NCI-H1105 (cell line): ENCODE data around the gene NCKAP5L.
"Not testable (repeated sequence)": the region's sequence is repeated elsewhere in the genome, so short reads cannot be mapped to it uniquely, and the experiment has no call there.

Source experiments
- DNase-seq: peaks from one replicate; lab custom pipeline; 2025; lab: John Stamatoyannopoulos, UW

The NCKAP5L gene

DNA sequence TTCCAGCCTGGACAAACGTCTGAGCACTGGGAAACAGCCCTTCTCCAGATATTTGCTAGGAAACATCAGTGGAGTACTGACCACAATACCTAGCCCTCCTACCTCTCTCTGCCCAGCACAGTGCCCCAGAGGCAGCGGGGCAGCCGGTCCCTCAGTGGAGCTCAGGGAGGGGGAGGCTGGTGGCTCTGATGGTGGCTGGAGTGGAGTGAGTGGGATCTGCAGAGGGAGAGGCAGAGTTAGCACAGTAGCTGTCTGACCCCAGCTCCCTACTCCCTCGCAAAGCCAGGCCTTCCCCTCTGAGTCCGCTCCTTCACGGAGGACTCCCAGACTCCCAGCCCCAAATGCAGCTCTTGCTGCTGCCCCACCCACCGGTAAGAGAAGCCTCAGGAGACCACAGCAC is 30.0 kb downstream of the NCKAP5L start:
- DNase-seq: no peak

- DNase-seq: no peak
Measured at GRCh38 chr12:49797449-49797776, 30.8 kb downstream of the NCKAP5L start.

DNA sequence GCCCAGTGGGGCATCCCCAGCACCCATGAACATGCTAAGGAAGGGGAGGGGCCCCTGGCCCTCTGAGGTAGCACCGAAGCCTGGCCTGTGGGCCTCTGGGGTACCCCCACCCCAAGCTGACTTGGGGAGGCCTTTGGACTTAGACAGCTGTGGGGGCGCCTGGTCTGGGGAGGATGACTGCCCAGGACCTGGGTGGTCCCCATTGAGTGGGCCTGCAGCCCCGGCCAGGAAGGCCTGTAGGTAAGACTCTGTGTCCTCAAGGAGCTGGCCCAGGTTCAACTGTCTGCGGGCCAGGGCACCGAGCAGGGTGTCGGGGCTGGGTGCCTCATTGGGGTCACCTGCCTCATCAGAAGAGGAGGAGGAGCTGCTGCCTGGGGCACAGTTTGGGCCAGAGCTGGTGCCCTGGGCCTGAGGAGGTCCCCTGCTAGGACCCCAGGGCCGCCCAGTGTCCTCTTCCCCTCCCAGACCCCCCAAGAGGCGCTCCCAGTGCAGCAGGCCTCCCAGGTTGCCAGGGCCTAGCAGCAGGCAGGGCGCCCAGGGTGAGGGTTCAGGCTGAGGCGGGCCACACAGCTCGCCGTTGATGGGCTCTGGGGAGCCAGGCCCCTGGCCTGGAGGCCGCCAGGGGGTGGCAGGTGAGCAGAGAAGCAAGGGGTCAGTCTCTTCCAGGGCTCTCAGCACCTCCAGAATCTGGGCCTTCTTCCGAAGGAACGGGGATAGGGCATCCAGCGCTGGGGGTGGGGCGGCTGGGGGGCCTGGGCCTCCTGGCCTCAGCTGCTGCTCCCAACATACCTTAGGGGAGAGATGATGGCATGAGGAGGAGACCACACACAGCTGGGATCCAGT is 31.4 kb downstream of the NCKAP5L start:
- no peak for DNase-seq

DNA sequence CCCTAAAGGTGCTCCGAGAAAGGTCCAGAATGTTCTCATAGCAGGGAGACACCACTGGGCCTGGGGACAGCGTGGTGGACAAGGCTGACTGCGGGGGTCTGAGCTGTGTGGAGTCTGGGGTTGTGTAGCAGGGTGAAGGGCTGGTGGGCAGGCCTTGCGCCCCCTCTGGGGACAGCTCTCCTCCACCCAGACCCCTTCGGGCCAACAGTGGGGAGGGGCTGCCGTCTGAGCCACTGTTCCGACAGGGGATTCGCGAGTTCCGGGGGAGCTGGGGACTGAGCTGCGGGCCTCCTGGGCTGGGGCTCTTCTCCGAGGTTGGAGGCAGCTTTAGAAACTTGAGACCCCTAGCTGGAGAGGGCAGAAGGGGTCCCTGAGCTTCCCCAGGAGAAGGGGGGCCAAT is 32.1 kb downstream of the NCKAP5L start:
- no peak for DNase-seq

GRCh38 chr12:49795654-49796105 is 32.5 kb downstream of the NCKAP5L start:
- no peak for DNase-seq

- no peak for DNase-seq
Measured at GRCh38 chr12:49794811-49795653, 33.2 kb downstream of the NCKAP5L start.

- DNase-seq: no peak
Measured at GRCh38 chr12:49794021-49794420, 34.2 kb downstream of the NCKAP5L start.

DNA sequence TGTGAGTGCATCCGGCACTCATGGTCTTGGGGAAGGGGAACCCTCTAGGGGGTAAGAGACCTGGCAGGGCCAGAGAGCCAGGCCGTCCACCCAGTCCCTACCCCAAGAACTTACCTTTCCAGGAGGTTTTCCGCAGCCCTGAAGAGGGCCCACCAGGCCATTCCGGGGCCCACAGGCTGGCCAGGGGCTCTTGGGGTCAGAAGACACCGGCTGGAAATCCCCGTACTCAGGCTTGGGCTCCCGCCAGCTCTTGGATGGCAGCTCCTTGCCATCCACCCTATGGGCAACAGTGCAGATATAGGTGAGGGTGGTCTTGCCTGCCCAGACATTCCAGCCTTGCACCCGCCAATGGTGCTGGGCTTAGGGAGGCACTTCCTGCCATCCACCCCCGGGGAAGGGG is 34.6 kb downstream of the NCKAP5L start:
- DNase-seq: no peak

GRCh38 chr12:49792976-49793580 is 35.1 kb downstream of the NCKAP5L start:
- DNase-seq: no peak

DNA sequence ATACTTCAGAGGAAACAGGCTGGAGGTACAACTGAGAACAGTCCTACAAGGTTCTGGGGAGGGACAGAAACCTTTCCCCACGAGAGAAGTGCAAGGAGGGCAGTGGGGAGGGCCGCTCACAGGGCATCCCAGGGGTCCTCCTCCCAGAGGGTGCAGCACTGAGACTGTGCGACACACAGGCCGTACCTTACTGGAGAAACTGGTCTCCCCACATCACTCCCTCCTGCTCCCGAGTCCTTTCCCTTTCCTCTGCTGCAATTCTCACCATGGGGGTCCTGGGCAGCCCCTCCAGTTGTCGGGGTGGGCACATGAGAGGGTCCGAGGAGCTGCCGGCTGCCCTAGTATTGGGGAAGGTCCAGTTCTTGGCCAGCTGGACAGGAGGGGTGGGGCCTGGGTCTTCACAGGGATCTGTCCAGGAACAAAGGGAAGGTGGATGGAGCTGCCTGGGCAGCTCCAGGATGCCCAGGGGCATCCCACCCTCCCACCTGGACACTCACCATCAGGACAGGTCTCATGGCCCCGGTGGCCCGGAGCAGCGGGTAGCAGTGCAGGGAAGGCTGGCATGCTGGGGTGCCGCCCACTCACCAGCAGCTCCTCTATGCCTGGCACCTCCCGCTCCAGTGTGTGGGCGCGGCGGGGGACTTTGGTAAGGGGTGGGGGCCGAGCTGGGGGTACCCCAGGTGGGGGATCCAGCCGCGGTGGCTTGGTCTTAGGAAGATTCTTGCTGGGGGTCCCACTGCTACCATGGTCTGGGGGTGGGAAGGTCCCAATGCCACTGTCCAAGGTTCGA is 35.8 kb downstream of the NCKAP5L start:
- DNase-seq: no peak

- no peak for DNase-seq
Measured at GRCh38 chr12:49791700-49792099, 36.5 kb downstream of the NCKAP5L start.

- DNase-seq: no peak
Measured at GRCh38 chr12:49790741-49791555, 37.3 kb downstream of the NCKAP5L start.

DNA sequence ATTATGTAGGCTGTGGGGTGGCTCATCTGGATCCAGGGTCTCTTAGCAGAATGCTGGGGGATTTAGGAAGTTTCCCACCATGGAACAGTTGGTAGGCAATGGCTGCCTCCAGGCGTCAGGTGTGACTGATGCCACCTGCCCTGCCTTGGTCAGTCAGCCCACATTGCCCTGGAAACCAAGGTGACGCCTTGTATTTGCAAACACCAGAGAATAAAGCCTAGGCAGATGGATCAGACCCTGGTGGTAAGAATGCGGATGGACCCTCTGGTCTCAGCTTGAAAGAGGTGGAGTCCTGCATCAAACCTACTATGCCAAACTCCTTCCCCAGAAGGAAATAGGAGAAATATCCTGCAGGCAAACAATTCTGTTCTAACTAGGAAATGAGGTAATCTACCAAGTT is 38.2 kb downstream of the NCKAP5L start:
- DNase-seq: no peak

GRCh38 chr12:49787672-49788071 is 40.5 kb downstream of the NCKAP5L start:
- no peak for DNase-seq

GRCh38 chr12:49784756-49785409 is 43.3 kb downstream of the NCKAP5L start:
- DNase-seq: no peak

DNA sequence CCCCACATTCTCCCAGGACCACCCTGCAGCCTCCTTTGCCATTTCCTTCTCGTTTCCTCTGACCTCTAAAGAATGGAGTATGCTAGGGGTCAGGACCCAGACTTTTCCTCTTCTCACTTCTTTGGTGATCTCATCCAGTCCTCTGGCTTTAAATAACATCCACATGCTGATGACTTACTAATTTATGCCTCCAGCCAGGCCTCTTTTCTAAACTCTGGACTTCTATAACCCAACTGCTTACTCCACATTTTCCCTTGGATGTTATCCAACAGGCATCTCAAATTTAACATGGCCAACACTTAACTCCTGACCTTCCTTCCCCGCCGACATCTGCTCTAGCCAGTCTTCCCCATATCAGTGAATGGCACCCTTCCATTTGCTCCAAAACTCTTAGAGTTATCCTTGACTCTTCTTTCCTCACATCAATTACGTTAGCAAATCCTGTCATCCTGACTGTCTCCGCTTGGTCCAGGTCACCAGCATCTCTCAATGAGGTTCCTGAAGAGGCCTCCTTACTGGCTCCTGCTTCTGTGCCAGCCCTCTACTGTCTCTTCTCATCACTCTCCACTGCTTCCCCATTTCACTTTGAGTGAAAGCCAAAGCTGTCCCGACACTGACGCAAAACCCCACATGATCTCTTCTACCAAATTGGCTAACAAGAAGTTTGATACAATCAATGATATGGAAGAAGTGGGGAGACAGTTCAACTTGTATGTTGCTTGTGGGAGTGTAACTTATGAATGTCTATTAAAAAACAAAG is 44.1 kb downstream of the NCKAP5L start:
- no peak for DNase-seq

- not testable (repeated sequence) for DNase-seq
Measured at GRCh38 chr12:49780914-49781313, 47.3 kb downstream of the NCKAP5L start.

GRCh38 chr12:49779581-49779980 is 48.6 kb downstream of the NCKAP5L start:
- no peak for DNase-seq

- no peak for DNase-seq
Measured at GRCh38 chr12:49777800-49778748, 50.1 kb downstream of the NCKAP5L start.
